Stimulated activated naive CD8-positive, alpha-beta T cell treated with anti-CD3 and anti-CD28 coated beads, Interleukin-15, Interleukin-2, amounts not matched to agents 100 ng/mL and 50 ng/mL, for 24 hours (primary cell): ENCODE measurements around the gene FHOD3.
"Not testable (repeated sequence)": the region's sequence is repeated elsewhere in the genome, so short reads cannot be mapped to it uniquely, and the experiment has no call there.

Source experiments
- H3K27ac Mint-ChIP-seq: one replicate; pipeline ENCODE4 v1.8.0; 2021; ENCODE audit warnings: mild to moderate bottlenecking, mixed read lengths
- H3K27me3 Mint-ChIP-seq: one replicate; pipeline ENCODE4 v1.8.0; 2021; ENCODE audit warnings: mixed read lengths
- H3K36me3 Mint-ChIP-seq: one replicate; pipeline ENCODE4 v1.8.0; 2021; ENCODE audit warnings: low read depth, mixed read lengths
- H3K4me1 Mint-ChIP-seq: one replicate; pipeline ENCODE4 v1.8.0; 2021; ENCODE audit warnings: low read depth, mixed read lengths
- H3K4me3 Mint-ChIP-seq: one replicate; pipeline ENCODE4 v1.8.0; 2021; ENCODE audit warnings: mild to moderate bottlenecking, mixed read lengths
- H3K9me3 Mint-ChIP-seq: one replicate; pipeline ENCODE4 v1.8.0; 2021; ENCODE audit warnings: mixed read lengths

FHOD3 gene

DNA sequence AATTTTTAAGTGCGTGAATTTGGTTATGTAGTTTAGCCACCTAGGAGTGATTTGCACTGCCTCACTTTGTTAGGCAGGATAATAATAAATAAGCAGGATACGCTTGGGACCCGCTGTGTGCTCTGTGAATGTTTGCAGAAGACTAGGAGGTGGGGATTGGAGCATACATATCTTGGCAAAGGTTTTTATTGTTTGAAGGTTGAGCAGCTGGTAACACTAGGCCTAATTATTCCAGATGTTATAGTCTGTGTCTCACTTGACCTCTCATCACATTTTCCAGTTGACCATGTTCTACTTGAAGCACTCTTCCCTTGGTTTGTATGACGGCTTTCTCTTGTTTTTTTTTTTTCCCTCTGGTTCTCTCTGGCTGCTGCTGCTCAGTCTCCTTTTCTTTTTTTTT is 42.7 kb downstream of the FHOD3 start:
- Mint-ChIP-seq H3K27me3 (peaks cover 13% of the 10 kb centered on the region), H3K27ac (no peak overlapping the region)

DNA sequence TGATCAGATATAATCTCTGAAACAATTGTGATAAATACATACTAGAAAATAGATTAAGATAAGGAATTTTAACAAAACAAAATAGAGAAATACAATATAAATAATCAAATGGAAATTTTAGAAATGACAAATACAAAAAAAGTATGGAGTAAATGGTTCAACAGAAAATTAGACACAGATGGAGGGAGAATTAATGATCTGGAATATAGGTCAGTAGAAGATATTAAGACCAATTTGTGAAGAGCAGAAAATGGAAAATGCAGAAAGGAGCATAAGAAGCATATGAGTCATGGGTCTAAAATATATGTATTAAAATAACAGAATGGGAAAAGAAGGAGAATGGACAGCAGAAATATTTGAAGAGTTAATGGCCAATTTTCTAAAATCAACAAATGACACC is 44.4 kb downstream of the FHOD3 start:
- no peaks in the 10 kb centered on the region for H3K4me1 Mint-ChIP-seq
- no peak overlapping the region for H3K4me3 Mint-ChIP-seq
- H3K27me3 Mint-ChIP-seq = peaks cover 27% of the 10 kb centered on the region
- H3K36me3 Mint-ChIP-seq = no peaks in the 10 kb centered on the region
- H3K27ac Mint-ChIP-seq = no peak overlapping the region
- H3K9me3 Mint-ChIP-seq = no peaks in the 10 kb centered on the region

More for the DNA sequence above, 42.7 kb downstream of the FHOD3 start:
- Mint-ChIP-seq H3K36me3 (no peaks in the 10 kb centered on the region), H3K4me3 (no peak overlapping the region), H3K4me1 (no peaks in the 10 kb centered on the region), H3K9me3 (no peaks in the 10 kb centered on the region)

DNA sequence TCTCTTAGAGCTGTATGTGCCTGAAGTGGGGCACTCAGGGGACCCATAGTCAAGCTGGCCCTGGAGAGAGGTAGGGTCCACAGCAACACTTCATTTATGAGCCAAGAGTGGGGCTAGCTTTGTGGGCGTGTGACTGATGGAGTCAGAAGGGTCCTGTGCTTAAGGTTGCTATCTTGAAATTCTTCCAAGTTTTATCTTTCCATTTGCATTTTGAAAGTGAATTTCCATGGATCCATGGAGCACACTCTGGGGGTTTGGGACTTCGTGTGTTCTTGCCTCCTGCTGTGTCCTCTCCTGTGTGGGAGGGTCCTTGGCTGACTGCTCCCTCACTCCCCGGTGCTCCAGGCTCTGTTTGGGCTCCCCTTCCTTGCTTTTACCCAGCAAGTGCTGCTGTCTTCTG is 50.8 kb downstream of the FHOD3 start:
- no peak overlapping the region for H3K4me3 Mint-ChIP-seq
- peaks cover 43% of the 10 kb centered on the region for H3K27me3 Mint-ChIP-seq
- H3K36me3 Mint-ChIP-seq = no peaks in the 10 kb centered on the region
- no peaks in the 10 kb centered on the region for H3K9me3 Mint-ChIP-seq
- H3K27ac Mint-ChIP-seq = no peak overlapping the region
- H3K4me1 Mint-ChIP-seq = no peaks in the 10 kb centered on the region

DNA sequence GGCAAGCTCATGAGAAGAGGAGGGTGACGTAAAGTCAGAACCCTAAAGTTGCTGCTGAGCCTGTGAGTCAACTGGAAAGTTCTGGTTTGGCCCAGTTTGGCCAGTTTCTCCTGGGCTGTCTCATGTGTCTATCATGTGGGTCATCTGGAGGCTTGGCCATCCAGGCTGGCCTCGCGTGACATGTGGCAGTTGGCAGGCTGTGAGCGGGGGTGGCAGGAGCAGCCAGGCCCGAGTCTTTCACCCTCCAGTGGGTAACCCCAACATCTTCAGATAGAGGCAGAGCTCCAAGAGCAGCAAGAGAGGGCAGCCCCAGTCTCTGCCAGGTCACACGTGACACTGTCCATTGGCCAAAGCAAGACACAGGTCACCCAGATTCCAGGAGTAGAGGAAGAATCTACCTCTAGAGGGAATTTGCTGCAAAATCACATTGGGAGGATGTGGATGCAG is 51.5 kb downstream of the FHOD3 start:
- Mint-ChIP-seq H3K27me3 (peaks cover 43% of the 10 kb centered on the region), H3K36me3 (no peaks in the 10 kb centered on the region), H3K27ac (no peak overlapping the region), H3K4me1 (no peaks in the 10 kb centered on the region), H3K4me3 (no peak overlapping the region), H3K9me3 (no peaks in the 10 kb centered on the region)

DNA sequence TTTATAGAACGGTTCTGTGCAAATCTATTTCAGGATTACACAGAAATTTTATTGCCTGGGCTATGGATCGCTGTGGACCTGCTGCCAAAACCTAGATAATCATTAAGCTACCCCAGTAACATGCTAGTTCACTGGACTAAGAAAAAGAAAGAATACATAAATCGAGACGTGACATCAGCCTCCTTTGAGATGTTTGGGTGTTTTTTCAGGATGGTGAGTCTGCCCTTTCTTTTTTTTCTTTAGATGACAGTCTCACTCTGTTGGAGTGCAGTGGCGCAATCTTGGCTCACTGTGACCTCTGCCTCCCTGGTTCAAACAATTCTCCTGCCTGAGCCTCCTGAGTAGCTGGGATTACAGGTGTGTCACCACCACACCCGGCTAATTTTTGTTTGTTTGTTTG is 52.0 kb downstream of the FHOD3 start:
- Mint-ChIP-seq H3K9me3 (no peaks in the 10 kb centered on the region), H3K4me3 (no peak overlapping the region), H3K27me3 (peaks cover 43% of the 10 kb centered on the region), H3K27ac (no peak overlapping the region), H3K36me3 (no peaks in the 10 kb centered on the region), H3K4me1 (no peaks in the 10 kb centered on the region)

DNA sequence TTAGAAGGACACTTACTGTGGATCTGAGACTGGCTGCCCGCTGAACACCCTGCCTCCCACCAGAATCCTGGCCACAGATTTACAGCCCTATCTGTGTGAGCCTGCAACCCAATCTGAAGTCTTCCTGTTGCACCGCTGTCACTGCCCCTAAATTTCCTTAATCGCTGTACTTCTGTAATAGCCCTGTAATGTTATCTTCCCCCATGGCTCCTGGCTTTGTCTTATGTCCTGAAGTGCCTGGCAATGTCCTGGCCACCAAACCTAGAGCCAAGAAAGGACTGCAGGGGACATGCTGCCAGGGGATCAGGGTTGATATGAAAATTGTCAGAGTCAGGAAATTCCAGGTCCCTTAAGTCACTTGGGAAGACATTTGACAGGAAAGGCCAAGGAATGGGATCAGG is 52.7 kb downstream of the FHOD3 start:
- H3K27ac Mint-ChIP-seq = no peak overlapping the region
- H3K36me3 Mint-ChIP-seq = no peaks in the 10 kb centered on the region
- peaks cover 43% of the 10 kb centered on the region for H3K27me3 Mint-ChIP-seq
- no peaks in the 10 kb centered on the region for H3K9me3 Mint-ChIP-seq
- H3K4me3 Mint-ChIP-seq = no peak overlapping the region
- no peaks in the 10 kb centered on the region for H3K4me1 Mint-ChIP-seq

DNA sequence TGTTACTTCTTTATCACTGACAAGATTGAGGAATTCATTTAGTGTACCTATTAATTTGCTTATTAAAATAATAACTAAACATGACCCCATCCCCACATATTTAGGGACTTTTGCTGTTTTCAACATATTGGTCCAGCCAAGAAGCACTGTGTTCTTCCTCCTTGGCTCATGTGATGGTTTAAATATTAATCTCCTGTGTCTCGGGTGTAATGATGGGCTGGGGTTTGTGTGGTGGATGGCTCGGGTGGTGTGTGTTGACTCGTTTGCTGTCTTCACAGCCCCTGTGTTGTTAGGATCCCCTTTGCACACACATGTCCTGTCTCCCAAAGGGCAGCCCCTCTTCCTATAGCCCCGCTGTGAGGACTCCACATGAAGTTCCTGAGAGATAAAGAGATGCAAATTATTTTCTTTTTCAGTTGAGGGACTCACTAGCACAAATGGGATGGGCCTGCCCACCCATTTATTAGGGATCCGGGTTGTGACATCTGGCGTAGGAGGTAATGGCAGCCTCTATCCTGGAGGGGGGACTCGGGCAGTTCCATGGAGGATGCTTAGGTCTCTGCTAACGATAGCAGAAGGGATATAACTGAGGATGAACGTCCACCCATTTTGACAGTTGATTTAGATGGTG is 53.4 kb downstream of the FHOD3 start:
- H3K4me1 Mint-ChIP-seq = no peaks in the 10 kb centered on the region
- peaks cover 37% of the 10 kb centered on the region for H3K27me3 Mint-ChIP-seq
- H3K4me3 Mint-ChIP-seq = no peak overlapping the region
- H3K9me3 Mint-ChIP-seq = no peaks in the 10 kb centered on the region
- H3K27ac Mint-ChIP-seq = no peak overlapping the region
- H3K36me3 Mint-ChIP-seq = no peaks in the 10 kb centered on the region

DNA sequence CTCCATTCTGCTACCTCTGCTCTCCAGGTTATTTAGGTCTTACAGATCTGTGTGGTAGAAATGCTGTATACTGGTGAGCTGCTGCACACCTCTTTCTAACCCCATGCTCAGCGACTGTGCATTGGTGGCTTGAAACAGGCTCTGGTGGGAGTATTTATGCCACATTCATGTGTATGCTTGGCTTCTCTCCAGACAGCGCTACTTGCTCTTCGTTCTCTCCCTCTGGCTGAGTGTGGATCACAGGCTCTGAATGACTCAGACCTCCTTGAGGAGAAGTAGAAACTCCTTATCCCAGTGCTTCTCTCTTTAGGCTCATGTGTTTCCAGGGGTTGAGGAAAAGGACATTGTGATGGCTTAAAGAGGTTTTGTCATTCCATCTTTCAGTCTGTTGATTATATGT is 54.9 kb downstream of the FHOD3 start:
- no peak overlapping the region for H3K4me3 Mint-ChIP-seq
- H3K27ac Mint-ChIP-seq = no peak overlapping the region
- no peaks in the 10 kb centered on the region for H3K4me1 Mint-ChIP-seq
- peaks cover 34% of the 10 kb centered on the region for H3K27me3 Mint-ChIP-seq
- no peaks in the 10 kb centered on the region for H3K36me3 Mint-ChIP-seq
- no peaks in the 10 kb centered on the region for H3K9me3 Mint-ChIP-seq

DNA sequence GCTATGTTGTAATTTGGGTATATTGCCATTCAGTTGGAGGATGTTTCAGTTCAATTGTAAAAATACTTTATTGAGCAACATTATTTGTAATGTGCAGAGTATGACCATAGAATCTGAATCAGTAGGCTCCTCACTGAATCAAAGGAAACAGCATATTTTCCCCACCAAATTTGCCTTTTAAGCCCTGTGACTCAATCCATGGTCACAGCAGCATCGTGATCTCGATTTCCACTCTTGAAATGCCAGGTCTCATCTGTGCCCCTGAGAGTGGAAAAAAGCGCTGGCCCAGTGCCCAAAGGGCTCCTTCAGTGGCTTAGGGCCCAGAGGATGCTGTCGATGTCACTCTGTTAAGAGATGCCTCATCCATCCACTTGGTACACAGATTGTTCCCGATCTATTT is 57.5 kb downstream of the FHOD3 start:
- no peak overlapping the region for H3K4me3 Mint-ChIP-seq
- no peaks in the 10 kb centered on the region for H3K36me3 Mint-ChIP-seq
- no peak overlapping the region for H3K27ac Mint-ChIP-seq
- no peaks in the 10 kb centered on the region for H3K9me3 Mint-ChIP-seq
- peaks cover 38% of the 10 kb centered on the region for H3K27me3 Mint-ChIP-seq
- H3K4me1 Mint-ChIP-seq = no peaks in the 10 kb centered on the region

DNA sequence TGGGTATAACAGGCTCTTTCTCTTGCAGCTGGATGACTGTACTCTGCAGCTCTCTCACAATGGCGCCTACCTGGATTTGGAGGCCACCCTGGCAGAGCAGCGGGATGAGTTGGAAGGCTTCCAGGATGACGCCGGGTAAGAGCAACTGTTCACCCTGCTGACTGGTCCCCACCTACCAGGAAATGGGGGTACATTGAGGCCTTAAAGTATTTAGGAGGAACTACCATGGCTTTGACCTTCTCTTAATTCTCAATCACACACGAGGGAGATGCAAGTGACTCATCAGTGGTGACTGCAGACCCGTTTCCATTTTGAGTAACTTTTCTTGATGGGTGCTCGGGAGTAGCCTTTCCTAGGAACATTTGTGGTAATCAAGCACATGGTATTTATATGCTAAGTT is 58.0 kb downstream of the FHOD3 start:
- H3K27ac Mint-ChIP-seq = no peak overlapping the region
- no peak overlapping the region for H3K4me3 Mint-ChIP-seq
- peaks cover 34% of the 10 kb centered on the region for H3K27me3 Mint-ChIP-seq
- H3K9me3 Mint-ChIP-seq = no peaks in the 10 kb centered on the region
- no peaks in the 10 kb centered on the region for H3K4me1 Mint-ChIP-seq
- no peaks in the 10 kb centered on the region for H3K36me3 Mint-ChIP-seq

DNA sequence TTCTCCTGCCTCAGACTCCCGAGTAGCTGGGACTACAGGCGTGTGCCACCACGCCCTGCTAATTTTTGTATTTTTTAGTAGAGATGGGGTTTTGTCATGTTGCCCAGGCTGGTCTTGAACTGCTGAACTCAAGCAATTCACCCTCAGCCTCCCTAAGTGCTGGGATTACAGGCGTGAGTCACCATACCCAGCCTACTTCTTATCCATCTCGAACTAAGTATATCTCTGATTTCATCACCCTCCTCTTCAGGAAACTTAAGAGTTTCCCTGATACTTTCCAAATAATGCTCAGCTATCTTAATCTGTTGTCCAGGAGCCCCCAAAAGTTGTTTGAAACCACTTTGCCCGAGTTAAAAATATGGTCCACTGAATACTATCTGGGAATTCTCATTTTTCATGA is 59.2 kb downstream of the FHOD3 start:
- not testable (repeated sequence) for H3K4me1 Mint-ChIP-seq, H3K4me3 Mint-ChIP-seq, H3K9me3 Mint-ChIP-seq, H3K36me3 Mint-ChIP-seq, H3K27ac Mint-ChIP-seq
- peaks cover 22% of the 10 kb centered on the region for H3K27me3 Mint-ChIP-seq

DNA sequence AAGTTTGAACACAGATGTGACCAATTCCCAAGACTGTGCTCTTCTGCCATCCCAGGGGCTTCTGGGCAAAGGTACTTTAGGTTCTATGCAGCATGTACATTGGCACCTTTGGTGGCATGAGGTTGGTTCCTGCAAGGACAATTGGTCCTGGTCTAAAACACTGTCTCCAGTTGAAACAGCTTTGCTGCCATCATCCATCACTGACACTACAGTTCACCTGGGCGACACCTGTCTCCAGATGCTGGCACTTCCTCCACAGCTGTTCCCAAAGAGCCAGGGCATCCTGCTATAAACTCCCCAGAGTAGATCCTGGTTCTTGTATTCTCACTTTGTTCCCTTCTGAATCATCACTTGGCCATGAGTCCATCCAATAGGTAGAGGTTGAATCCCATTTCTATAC is 60.6 kb downstream of the FHOD3 start:
- Mint-ChIP-seq H3K4me1 (no peaks in the 10 kb centered on the region), H3K4me3 (no peak overlapping the region), H3K9me3 (no peaks in the 10 kb centered on the region), H3K27me3 (peaks cover 16% of the 10 kb centered on the region), H3K27ac (no peak overlapping the region), H3K36me3 (no peaks in the 10 kb centered on the region)

DNA sequence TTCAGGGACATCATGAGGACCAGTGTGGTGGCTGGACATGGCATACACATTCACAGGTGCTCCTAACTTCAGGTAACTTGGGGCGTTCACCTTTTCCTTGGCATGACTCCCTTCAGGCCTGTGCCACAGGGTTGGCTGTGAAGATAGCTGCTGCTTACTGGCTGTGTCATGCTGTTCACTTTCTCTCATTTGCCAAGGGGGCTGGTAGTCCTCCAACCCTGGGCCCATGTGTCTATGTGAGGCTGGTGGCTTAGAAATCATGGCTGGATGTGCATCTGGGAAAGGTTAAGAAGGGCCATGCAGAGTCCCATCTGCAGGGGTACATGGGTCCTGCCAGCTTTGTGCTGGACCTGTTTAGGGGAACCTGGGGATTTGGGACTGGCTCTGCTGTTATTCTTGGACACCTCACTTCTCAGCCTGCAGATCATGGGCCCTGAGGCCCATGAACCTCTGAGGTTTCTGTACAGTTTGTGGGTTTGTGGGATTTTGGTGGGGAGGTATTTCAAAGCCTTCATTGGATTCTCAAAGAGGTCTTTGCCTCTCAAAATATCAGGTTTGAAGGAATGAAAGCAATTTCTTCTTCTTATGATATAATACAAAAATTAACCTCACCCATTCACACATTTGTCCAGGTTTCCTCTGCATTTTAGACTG is 62.9 kb downstream of the FHOD3 start:
- Mint-ChIP-seq H3K27me3 (peaks cover 16% of the 10 kb centered on the region), H3K4me3 (no peak overlapping the region), H3K4me1 (no peaks in the 10 kb centered on the region), H3K9me3 (no peaks in the 10 kb centered on the region), H3K27ac (no peak overlapping the region), H3K36me3 (no peaks in the 10 kb centered on the region)

DNA sequence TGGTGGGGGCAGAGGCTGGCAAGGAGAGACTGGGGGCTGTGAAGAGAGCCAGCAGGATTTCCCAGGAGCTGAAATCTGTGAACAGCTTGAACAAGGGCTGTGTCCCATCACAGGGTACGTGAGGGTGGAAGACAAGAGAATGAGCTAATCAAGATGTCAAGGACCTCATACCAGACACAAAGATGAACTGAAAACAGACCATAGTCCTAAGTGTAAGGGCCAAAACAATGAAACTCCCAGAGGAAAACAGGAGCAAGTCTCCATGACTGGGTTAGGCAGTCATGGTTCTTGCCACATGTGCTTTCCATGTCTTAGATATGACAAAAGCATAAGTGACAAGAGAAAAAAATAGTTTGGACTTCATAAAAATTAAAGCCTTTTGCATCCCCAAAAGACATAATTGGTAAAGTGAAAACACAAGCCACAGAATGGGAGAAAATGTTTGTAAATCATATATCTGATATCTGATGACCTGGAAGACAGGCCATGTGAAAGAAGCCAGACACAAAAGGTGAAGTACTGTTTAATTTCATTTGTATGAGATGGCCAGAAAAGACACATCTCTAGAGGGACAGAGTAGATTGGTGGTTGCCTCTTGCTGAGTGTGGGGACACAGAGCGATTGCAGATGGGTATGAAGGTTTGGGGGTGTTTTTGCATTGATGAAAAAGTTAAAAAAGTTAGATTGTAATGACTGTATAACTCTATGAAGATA is 67.6 kb downstream of the FHOD3 start:
- no peak overlapping the region for H3K27ac Mint-ChIP-seq
- H3K27me3 Mint-ChIP-seq = no peaks in the 10 kb centered on the region
- no peak overlapping the region for H3K4me3 Mint-ChIP-seq
- H3K36me3 Mint-ChIP-seq = no peaks in the 10 kb centered on the region
- no peaks in the 10 kb centered on the region for H3K4me1 Mint-ChIP-seq
- H3K9me3 Mint-ChIP-seq = no peaks in the 10 kb centered on the region

DNA sequence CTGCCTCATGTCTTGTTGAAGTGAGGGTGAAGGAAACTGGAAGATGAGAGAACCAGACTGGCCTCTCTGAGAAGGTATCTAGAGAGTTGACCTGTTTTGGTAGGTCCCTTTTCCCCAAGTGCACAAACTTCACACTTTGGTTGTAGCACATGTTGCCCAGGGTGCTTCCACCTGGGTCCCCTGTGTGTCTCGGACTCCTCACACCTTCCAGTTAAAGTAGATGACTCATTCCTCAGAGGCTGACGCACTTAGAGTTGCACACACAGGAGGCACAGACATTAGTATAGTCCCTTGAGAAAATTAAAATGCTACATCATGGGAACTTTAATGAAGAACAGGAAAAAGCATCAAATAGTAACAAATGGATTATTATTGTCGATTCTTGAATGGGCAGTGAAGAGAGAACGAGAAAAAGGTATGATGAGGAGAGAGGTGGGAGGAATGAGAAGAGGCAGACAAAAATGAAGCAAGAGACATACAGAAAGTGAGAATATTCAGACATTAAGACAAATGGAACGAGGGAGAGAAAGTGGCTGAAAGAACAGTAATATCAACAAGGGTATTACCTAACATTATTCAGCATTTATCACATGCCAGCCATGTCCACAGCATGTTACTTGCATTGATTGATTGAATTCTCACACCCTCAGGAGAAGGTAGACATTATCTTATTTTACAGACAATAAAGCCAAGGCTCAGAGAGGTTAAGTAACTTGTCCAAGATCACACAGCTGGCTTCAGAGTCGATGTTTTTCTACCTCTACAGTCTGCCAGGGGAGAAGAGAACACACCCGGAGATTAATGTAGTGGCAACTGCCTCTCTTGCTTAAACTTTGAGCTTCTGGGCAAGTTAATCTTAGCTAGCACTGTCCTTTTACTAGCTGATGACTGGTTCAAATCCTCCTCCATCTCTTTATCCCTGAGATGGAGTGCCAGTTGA is 68.6 kb downstream of the FHOD3 start:
- no peaks in the 10 kb centered on the region for H3K9me3 Mint-ChIP-seq
- H3K36me3 Mint-ChIP-seq = no peaks in the 10 kb centered on the region
- H3K27ac Mint-ChIP-seq = no peak overlapping the region
- H3K4me3 Mint-ChIP-seq = no peak overlapping the region
- no peaks in the 10 kb centered on the region for H3K4me1 Mint-ChIP-seq
- H3K27me3 Mint-ChIP-seq = peaks cover 4% of the 10 kb centered on the region
